Stimulated activated CD8-positive, alpha-beta memory T cell treated with anti-CD3 and anti-CD28 coated beads, Interleukin-2, amount 100 ng/mL, for 48 hours (primary cell): ENCODE measurements around the gene PSMF1.
"Not testable (repeated sequence)": the region's sequence is repeated elsewhere in the genome, so short reads cannot be mapped to it uniquely, and the experiment has no call there.

ENCODE experiments used
- DNase-seq, 2 donors: peaks; one replicate each; pipeline ENCODE4 v3.0.0-alpha.2; 2020; ENCODE audit warnings: low read depth in 2 of 2

The PSMF1 gene

DNA sequence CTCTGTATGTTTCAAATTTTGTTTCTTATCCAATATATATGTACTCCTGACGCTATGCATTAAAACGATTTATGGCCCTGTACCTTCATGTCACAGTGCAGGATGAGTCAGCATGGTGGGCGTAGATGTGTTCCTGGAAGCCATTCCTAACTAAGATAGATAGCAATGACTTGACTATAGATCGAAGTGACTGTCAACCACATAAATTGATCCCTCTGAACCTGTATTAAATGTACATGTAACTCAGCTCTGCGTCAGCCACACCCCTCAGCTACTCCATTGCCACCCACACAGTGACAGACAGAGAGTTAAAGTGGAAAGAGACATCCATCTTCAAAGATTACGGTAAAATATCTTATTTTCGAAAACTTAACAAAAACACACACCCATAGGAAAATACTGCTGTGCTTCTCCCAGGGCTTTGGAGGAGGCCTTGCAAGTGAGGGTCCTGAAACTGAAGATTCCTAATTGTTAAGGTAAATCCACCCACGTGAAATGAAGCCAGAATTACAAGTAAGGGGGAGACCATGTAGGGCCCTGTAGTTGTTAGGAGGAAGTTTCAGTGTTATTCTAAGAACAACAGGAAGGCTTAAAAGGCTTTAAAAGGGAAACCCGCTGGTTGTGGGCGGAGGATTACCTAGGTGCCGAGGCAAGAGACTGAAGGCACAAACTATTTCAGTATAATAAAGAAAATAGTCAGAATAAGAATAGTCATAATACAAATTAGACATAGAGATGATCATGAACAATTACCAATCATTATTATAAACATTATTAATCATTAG is 97.2 kb downstream of the PSMF1 start:
- DNase-seq: peak; percentile 23 to 63

DNA sequence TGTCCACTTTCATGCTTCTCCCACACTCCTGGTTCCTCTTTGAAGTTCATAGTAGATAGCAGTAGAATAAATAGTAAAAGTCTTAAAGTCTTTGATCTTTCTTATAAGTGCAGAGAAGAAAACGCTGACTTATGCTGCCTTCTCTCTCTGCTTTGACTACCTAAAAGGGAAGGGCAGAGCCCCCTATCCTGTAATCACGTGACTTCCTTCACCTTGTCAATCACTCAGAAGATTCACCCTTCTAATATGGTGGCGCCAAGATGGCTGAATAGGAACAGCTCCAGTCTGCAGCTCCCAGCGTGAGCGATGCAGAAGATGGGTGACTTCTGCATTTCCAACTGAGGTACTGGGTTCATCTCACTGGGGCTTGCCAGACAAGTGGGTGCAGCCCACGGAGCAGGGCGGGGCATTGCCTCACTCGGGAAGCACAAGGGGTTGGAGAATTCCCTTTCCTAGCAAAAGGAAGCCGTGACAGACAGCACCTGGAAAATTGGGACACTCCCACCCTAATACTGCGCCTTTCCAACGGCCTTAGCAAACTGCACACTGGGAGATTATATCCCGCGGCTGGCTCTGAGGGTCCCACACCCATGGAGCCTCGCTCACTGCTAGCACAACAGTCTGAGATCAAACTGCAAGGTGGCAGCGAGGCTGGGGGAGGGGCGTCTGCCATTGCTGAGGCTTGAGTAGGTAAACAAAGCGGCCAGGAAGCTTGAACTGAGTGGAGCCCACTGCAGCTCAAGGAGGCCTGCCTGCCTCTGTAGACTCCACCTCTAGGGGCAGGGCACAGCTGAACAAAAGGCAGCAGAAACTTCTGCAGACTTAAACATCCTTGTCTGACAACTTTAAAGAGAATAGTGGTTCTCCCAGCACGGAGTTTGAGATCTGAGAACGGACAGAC is 98.4 kb downstream of the PSMF1 start:
- not testable (repeated sequence) for DNase-seq
